ENCODE results near the gene CPSF3.

DNA sequence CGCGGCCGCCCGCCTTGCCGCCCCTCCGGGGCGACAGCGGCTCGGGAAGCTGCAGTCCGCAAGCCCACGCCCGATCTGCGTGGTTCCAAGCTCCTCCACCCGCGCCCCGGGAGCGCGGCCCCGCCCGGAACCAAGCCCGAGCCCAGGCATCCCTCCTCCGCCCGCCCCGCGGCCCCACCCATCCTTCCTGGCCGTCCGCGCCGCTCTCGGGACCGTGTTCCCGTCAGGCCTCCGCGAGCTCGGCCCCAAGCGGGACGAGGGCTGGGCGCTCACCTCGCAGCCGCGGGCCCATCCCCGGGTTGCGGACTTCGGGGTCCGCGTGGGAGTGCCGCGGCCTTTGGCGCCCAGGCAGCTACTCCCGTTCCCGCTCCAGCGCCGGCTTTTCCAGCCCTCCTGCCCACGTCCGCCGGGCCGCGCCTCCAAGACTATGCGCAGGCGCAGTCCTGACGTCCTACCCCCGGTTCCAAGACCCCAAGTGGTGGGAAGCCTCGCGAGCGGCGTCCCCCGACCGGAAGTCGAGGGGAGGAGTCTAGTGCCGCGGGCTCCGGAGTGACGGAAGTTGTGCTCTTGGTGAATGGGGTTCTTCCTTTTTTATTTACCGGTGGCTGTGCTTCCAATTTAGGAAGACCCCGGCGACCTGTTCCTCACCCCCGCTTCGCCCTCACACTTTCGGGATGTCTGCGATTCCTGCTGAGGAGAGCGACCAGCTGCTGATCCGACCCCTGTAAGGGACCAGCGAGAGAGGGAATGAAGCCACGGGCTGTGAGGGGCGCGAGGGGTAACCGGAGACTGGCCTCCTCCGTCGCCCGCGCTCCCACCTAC, at the start of gene CPSF3, which contains the start of gene ITGB1BP1:
- TF ChIP-seq, protein P1, sequence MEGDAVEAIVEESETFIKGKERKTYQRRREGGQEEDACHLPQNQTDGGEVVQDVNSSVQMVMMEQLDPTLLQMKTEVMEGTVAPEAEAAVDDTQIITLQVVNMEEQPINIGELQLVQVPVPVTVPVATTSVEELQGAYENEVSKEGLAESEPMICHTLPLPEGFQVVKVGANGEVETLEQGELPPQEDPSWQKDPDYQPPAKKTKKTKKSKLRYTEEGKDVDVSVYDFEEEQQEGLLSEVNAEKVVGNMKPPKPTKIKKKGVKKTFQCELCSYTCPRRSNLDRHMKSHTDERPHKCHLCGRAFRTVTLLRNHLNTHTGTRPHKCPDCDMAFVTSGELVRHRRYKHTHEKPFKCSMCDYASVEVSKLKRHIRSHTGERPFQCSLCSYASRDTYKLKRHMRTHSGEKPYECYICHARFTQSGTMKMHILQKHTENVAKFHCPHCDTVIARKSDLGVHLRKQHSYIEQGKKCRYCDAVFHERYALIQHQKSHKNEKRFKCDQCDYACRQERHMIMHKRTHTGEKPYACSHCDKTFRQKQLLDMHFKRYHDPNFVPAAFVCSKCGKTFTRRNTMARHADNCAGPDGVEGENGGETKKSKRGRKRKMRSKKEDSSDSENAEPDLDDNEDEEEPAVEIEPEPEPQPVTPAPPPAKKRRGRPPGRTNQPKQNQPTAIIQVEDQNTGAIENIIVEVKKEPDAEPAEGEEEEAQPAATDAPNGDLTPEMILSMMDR (IDR thresholded peaks at IDR 0.05), result peak in 2 of 3 experiments; percentile 5
- no peak for TF ChIP-seq POLR2A (IDR thresholded peaks at IDR 0.05)
